OCI-LY1 (cell line): ENCODE measurements around the gene ADGRV1.

ENCODE experiments used
- H2AFZ ChIP-seq: fragments of 200-600 bp; sonication (generic), shearing (Covaris generic); 2 replicates; pipeline ENCODE4 v1.6.0; 2014; ENCODE audit warnings: antibody characterized with exemption, mild to moderate bottlenecking, low read length
- H3F3A ChIP-seq: fragments of 200-600 bp; sonication (generic), shearing (Covaris generic); 2 replicates; pipeline ENCODE4 v1.6.0; 2014; ENCODE audit warnings: mild to moderate bottlenecking, antibody characterized with exemption, low read length, moderate library complexity; ENCODE audit not compliant: insufficient read depth
- H3K27ac ChIP-seq: fragments of 200-600 bp; sonication (generic); 2 replicates; pipeline ENCODE4 v1.5.1; 2014; ENCODE audit warnings: low read length, mixed run types, mild to moderate bottlenecking, low read depth; ENCODE audit not compliant: poor library complexity, severe bottlenecking
- H3K27me3 ChIP-seq: fragments of 200-600 bp; sonication (generic); 2 replicates; pipeline ENCODE4 v1.6.0; 2014; ENCODE audit warnings: antibody characterized with exemption, mild to moderate bottlenecking, low read length, moderate library complexity; ENCODE audit not compliant: insufficient read depth
- H3K36me3 ChIP-seq: fragments of 200-600 bp; sonication (generic); 2 replicates; pipeline ENCODE4 v1.6.1; 2014; ENCODE audit warnings: mild to moderate bottlenecking, antibody characterized with exemption, low read length, moderate library complexity, mixed read lengths; ENCODE audit not compliant: insufficient read depth
- H3K4me1 ChIP-seq: fragments of 200-600 bp; sonication (generic); 2 replicates; pipeline ENCODE4 v1.5.1; 2014; ENCODE audit warnings: mild to moderate bottlenecking, low read length, moderate library complexity; ENCODE audit not compliant: insufficient read depth, severe bottlenecking
- H3K4me2 ChIP-seq: fragments of 200-600 bp; sonication (generic), shearing (Covaris generic); 2 replicates; pipeline ENCODE4 v1.6.1; 2014; ENCODE audit warnings: low read length
- H3K4me3 ChIP-seq: fragments of 200-600 bp; sonication (generic); 2 replicates; pipeline ENCODE4 v1.5.1; 2014; ENCODE audit warnings: low read length, low read depth, mild to moderate bottlenecking, mixed read lengths; ENCODE audit not compliant: poor library complexity, severe bottlenecking
- H3K79me2 ChIP-seq: fragments of 200-600 bp; shearing (Covaris generic); 2 replicates; pipeline ENCODE4 v1.6.1; 2016; ENCODE audit warnings: mixed run types, low read length, mixed read lengths; ENCODE audit not compliant: insufficient read depth
- H3K9ac ChIP-seq: fragments of 200-600 bp; sonication (generic), shearing (Covaris generic); 2 replicates; pipeline ENCODE4 v1.6.1; 2014; ENCODE audit warnings: mild to moderate bottlenecking, low read length, mixed read lengths
- H3K9me2 ChIP-seq: fragments of 200-600 bp; sonication (generic), shearing (Covaris generic); 2 replicates; pipeline ENCODE4 v1.6.1; 2014; ENCODE audit warnings: low read depth, mild to moderate bottlenecking, low read length, mixed read lengths
- H3K9me3 ChIP-seq: fragments of 200-600 bp; shearing (Covaris generic); 2 replicates; pipeline ENCODE4 v1.6.1; 2014; ENCODE audit warnings: low read length, mixed read lengths
- H4K20me1 ChIP-seq: fragments of 200-600 bp; sonication (generic), shearing (Covaris generic); 2 replicates; pipeline ENCODE4 v1.6.0; 2016; ENCODE audit warnings: mild to moderate bottlenecking, low read length; ENCODE audit not compliant: insufficient read depth
- EZH2 ChIP-seq: fragments of 200-600 bp; sonication (generic), shearing (Covaris generic); IDR thresholded peaks from 2 replicates; pipeline ENCODE4 v1.8.0; 2017; ENCODE audit warnings: borderline replicate concordance, mixed run types, mild to moderate bottlenecking, antibody characterized with exemption, low read length, moderate library complexity, mixed read lengths
- TF ChIP-seq, protein P1 (sequence below): fragments of 200-600 bp; sonication (generic), shearing (Covaris generic); IDR thresholded peaks from 2 replicates; pipeline ENCODE4 v1.5.1; 2017; ENCODE audit warnings: mild to moderate bottlenecking, antibody characterized with exemption, low read length, moderate library complexity, mixed read lengths

ADGRV1 gene

GRCh38 chr5:90514520-90514919 is 44.1 kb upstream of the ADGRV1 start:
- H2AFZ ChIP-seq = no peak overlapping the region
- no peaks in the 10 kb centered on the region for H3K9me3 ChIP-seq
- peaks cover 22% of the 10 kb centered on the region for H3K36me3 ChIP-seq
- no peaks in the 10 kb centered on the region for H3K9me2 ChIP-seq
- no peaks in the 10 kb centered on the region for H3K27me3 ChIP-seq
- H3K27ac ChIP-seq = no peak overlapping the region
- no peak overlapping the region for H3K4me2 ChIP-seq
- H3K4me3 ChIP-seq = no peak overlapping the region
- H3K79me2 ChIP-seq = no peaks in the 10 kb centered on the region
- no peaks in the 10 kb centered on the region for H3F3A ChIP-seq
- no peak for TF ChIP-seq EZH2
- TF ChIP-seq, protein P1, sequence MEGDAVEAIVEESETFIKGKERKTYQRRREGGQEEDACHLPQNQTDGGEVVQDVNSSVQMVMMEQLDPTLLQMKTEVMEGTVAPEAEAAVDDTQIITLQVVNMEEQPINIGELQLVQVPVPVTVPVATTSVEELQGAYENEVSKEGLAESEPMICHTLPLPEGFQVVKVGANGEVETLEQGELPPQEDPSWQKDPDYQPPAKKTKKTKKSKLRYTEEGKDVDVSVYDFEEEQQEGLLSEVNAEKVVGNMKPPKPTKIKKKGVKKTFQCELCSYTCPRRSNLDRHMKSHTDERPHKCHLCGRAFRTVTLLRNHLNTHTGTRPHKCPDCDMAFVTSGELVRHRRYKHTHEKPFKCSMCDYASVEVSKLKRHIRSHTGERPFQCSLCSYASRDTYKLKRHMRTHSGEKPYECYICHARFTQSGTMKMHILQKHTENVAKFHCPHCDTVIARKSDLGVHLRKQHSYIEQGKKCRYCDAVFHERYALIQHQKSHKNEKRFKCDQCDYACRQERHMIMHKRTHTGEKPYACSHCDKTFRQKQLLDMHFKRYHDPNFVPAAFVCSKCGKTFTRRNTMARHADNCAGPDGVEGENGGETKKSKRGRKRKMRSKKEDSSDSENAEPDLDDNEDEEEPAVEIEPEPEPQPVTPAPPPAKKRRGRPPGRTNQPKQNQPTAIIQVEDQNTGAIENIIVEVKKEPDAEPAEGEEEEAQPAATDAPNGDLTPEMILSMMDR = no peak
- H3K9ac ChIP-seq = no peak overlapping the region
- no peaks in the 10 kb centered on the region for H4K20me1 ChIP-seq
- no peaks in the 10 kb centered on the region for H3K4me1 ChIP-seq

- H3K27ac ChIP-seq = no peak overlapping the region
- no peaks in the 10 kb centered on the region for H3F3A ChIP-seq
- H3K4me2 ChIP-seq = no peak overlapping the region
- no peak overlapping the region for H3K9ac ChIP-seq
- no peaks in the 10 kb centered on the region for H3K4me1 ChIP-seq
- no peaks in the 10 kb centered on the region for H4K20me1 ChIP-seq
- H2AFZ ChIP-seq = no peak overlapping the region
- TF ChIP-seq EZH2 = no peak
- TF ChIP-seq, protein P1 = no peak
- H3K27me3 ChIP-seq = no peaks in the 10 kb centered on the region
- no peaks in the 10 kb centered on the region for H3K9me3 ChIP-seq
- no peaks in the 10 kb centered on the region for H3K79me2 ChIP-seq
- H3K9me2 ChIP-seq = no peaks in the 10 kb centered on the region
- peaks cover 55% of the 10 kb centered on the region for H3K36me3 ChIP-seq
- H3K4me3 ChIP-seq = no peak overlapping the region
Measured at GRCh38 chr5:90518661-90519060, 39.9 kb upstream of the ADGRV1 start.

DNA sequence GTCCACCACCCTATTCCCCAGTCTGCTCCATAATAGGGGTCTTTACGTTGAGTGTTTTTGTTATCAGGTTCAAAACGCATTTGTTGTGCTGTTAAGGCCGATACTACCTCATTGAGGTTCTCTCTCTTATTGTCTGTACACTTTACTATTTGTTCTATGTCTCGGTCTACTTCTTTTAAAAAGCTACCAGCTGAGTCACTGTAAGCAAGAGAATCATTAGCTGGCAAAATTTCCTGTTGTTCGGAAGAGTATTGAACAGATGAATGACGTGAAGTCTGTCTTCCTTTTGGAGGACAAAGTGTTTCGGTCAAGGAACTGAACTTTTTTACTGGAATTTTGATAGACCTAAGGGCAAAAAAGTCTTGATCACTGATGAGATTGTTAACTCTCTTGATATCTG is 39.5 kb upstream of the ADGRV1 start:
- H3K4me2 ChIP-seq = no peak overlapping the region
- TF ChIP-seq, protein P1 = no peak
- TF ChIP-seq EZH2 = no peak
- H3K9ac ChIP-seq = no peak overlapping the region
- no peak overlapping the region for H3K4me3 ChIP-seq
- H3K27ac ChIP-seq = no peak overlapping the region
- no peaks in the 10 kb centered on the region for H3K4me1 ChIP-seq
- no peaks in the 10 kb centered on the region for H3K9me3 ChIP-seq
- no peaks in the 10 kb centered on the region for H3K27me3 ChIP-seq
- H4K20me1 ChIP-seq = no peaks in the 10 kb centered on the region
- peaks cover 59% of the 10 kb centered on the region for H3K36me3 ChIP-seq
- 0 out of 2 replicates have a peak, but pooled peaks cover 4% of the 10 kb centered on the region for H3K79me2 ChIP-seq
- no peaks in the 10 kb centered on the region for H3F3A ChIP-seq
- no peaks in the 10 kb centered on the region for H3K9me2 ChIP-seq
- H2AFZ ChIP-seq = no peak overlapping the region
